Activated CD4-positive, alpha-beta T cell treated with anti-CD3 and anti-CD28 coated beads, Interleukin-2, amount 50 U/mL, for 1 hour (primary cell): ENCODE data around the gene C17orf50.
A peak's percentile ranks its signal among the peaks of the same experiment; 100 is the strongest.

Experiments
- DNase-seq: peaks from one replicate; pipeline ENCODE4 v3.0.0-alpha.2; 2020

The C17orf50 gene

DNA sequence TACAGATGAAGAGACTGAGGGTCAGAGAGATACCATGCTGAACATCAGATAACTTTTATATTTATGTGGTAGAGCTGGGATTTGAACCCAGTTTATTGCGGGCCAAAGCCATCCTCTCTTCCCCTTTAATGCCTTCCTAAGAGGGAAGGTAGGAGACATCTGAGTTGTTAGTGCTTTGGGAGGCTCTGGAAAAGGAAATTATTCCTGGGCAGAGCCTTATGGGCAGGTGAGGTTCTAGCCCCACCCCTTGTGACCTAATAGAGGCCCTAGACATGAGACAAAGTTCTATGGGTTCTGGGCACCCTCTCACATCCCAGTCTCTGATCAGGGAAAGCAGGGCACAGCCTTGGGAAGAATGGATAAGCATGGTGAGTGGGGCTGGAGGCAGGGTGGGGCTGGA, at the start of gene C17orf50:
C17orf50 (plus strand) TSS at position 301 of the 400 bp plus-strand sequence; CDS start at position 356, 55 bp downstream.
- no peak for DNase-seq

DNA sequence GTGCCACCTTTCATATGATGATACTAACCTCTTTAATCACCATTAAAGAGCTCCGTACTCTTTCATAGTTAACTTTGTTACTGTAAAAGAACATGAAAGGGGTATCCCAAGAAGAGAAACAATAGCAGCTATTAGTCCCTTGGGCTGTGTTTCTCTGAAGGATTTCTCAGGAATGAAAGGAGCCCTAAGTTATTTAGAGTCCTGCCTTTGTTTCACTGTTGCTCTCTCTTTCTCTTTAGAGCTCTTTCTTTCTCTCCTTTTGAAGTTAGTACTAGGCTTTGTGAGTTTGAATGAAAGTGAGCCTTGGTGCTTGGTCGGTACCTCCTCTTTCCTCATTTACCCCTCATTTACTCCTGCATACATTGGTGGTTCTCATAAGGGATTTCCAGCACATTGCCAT, 49.7 kb upstream of the C17orf50 start:
- DNase-seq = no peak

GRCh38 chr17:35713069-35713728, 47.5 kb upstream of the C17orf50 start:
- no peak for DNase-seq

- no peak for DNase-seq
These were observed 45.7 kb upstream of the C17orf50 start for GRCh38 chr17:35714988-35715387.

GRCh38 chr17:35715416-35715815, 45.3 kb upstream of the C17orf50 start:
- DNase-seq = no peak

GRCh38 chr17:35716173-35716572, 44.5 kb upstream of the C17orf50 start:
- DNase-seq = no peak

DNA sequence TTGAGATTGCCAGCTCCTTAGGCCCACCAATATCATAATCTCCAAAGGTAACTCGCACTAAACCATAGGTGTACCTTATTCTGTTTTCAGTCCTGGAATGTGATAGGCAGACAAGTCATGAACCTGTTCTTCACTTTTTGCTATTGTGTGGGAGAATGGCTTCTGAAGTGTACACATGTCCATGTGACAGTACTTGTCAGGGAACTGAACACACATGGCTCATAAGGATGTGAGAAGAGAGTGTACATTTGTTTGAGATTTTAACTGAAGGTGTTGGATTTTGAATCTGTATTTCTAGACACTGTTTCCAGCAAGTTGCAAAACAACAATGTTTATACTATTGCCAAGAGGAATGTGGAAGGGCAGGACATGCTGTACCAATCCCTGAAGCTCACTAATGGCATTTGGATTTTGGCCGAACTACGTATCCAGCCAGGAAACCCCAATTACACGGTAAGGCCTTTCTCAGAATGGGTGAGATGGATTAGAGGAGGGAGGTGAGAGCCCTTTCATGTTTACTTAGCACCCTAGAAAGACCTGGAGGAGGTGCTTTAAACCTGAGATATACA, 43.7 kb upstream of the C17orf50 start:
- no peak for DNase-seq

DNA sequence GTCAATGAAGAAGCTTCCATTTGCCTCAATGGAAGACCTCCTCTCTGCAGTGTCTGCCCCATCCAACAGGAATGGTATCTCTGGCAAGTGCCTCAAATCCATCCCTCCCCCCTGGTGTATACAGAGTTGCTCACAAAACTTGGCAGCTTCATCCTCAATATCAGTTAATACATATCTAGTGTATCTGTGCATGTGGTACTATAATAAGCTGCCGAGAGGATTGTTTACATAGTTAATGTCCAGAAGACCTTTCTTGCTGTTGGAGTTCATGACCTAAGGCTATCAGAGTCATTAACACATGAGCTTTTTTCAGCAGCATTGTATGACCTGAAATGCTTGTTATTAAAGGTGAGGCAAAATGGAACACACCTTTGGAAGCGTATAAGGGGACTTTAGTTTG, 43.2 kb upstream of the C17orf50 start:
- no peak for DNase-seq

DNA sequence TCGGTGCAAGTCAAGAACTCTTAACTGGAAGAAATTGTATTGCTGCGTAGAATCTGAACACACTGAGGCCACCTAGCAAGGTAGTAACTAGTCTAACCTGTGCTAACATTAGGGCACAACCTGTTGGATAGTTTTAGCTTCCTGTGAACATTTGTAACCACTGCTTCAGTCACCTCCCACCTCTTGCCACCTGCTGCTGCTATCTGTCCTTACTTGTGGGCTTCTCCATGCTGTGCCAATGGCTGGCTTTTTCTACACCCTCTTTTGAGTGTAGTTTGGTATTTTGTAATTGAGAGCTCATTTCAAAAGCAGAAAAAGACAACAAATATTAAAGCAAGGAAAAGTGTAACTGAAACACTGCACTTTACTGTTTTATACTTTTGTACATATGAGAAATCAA, 37.0 kb upstream of the C17orf50 start:
- no peak for DNase-seq

GRCh38 chr17:35725058-35725457, 35.6 kb upstream of the C17orf50 start:
- DNase-seq = no peak

- DNase-seq = no peak
These were observed 34.9 kb upstream of the C17orf50 start for GRCh38 chr17:35725802-35726126.

- DNase-seq = no peak
These were observed 34.3 kb upstream of the C17orf50 start for GRCh38 chr17:35726127-35726952.

DNA sequence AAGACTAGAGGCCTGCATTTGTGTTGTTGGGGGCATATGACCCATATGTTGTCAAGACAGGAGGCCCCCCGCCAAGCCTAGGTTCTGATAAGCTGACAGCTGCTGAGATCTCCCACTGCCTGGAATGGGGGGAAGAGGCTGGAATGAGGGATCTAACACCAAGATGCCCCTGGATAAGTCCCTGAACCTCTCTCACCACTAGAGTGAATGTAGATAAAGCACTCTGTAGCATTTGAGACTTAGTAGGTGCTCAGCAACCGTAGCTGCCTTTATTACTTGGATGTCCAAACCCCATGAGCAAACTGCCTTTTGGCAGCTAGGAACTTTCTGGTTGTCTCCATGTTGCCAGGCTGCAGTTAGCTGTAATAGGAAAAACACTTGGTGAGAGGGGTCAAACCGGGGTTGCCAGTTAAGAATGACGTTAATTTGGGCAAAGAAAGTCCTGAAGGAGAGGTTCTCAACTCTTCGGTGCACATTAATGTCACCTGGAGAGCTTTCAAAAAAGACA, 33.7 kb upstream of the C17orf50 start:
- DNase-seq = no peak

DNA sequence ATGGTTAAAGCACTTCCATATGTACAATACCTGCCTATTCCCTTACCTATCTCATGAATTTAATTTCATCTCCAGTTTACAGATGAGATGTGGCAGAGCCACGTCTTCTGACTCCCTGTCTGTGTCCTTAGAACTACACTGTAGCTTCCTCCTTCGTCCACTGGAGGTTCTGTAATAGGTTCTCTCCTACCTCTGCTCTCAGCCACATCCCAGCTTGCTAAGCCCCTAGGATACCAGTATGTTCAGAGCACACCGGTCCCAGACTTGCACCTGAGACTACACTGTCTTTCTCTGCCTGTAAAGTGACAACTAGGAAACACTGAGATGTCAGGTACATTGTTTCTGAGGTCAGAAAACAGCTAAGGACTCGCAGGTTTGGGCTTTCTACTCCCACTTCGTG, 33.1 kb upstream of the C17orf50 start:
- no peak for DNase-seq

- DNase-seq = no peak
These were observed 32.1 kb upstream of the C17orf50 start for GRCh38 chr17:35728551-35728950.

DNA sequence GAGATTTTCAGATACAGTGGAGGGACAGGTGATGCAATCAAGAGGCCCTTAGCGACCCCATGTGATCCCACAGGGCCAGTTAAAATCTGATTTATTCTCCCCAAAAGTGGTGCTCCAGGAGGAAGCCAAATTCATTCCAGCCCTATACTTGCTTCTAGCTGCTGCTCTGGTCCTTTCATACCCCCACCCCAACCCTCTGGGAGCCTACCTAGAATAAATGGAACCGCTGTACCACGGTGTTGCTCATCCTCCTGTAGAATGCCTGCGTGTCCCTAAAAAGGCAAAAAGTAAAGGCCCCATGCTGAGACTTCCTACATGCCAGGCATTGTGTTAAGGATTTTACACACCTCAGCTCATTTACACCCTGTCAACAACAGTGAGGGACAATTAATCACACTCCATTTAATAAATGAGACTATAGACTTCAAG, 31.3 kb upstream of the C17orf50 start:
- no peak for DNase-seq

- DNase-seq = no peak
These were observed 30.2 kb upstream of the C17orf50 start for GRCh38 chr17:35730400-35731005.

GRCh38 chr17:35731239-35731916, 29.3 kb upstream of the C17orf50 start, which contains the start of gene RASL10B:
Gene RASL10B, plus strand, starts transcription at chr17:35731639. Its CDS starts 3,546 bp downstream, at chr17:35735185.
- DNase-seq = peak; percentile 48

DNA sequence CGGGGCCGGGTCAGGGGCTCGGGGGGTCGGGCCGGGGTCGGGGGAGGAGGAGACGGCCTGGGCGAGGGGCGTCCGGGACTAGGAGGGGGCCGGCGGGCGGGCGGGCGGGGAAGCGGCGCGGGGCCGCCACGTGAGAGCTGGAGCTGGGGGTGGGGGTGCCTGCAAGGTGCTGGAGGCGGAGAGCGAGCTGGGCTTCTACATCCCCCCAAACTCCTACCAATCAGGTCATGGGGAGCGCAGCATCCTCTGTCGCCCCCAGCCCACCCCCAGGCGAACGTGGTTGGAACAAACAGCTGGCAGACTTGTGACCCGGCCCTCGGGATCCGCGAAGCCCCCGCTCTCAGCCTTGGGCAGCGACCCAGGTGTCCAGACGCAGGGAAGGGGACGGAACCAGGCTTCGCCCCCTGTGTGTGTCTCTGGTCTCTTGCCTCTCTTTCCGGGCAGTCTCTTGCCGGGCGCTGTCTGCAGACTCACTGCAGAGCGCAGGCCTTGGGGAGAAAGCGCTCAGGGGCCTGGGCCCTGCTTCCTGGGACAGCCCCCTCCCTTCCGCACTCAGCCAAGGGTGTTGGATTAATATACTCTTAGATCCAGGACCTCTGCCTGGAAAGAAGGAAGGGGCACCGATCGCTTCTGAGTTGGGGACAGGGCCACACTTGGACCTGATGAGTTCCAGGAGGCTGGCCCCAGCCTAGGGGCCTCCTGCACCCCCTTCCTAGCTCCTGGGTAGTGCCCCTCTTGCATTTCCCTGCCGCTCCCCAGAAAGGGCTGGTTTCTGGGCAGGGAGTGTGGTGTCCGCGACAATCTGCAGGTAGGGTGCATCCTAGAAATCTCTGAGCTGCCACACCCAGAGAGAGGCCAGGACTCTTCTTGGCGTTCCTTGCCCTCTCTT, 28.5 kb upstream of the C17orf50 start:
- DNase-seq = no peak

DNA sequence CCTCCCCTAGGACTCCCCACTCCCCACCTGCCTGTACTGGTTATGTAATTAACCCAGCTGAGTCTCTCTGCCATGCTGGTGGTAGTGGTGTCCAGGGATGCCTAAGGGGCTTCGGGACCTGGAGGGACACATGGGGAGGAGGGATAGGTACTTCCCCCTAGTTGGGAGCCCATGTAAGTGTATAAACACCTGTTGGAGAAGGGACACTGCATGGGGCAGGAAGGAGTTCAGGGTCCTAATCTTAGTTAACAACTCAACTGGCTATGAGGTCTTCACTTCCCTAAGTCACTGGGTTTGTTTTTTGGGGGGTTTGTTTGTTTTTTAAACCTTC, 27.9 kb upstream of the C17orf50 start:
- DNase-seq = no peak

- no peak for DNase-seq
These were observed 27.3 kb upstream of the C17orf50 start for GRCh38 chr17:35733366-35733765.

DNA sequence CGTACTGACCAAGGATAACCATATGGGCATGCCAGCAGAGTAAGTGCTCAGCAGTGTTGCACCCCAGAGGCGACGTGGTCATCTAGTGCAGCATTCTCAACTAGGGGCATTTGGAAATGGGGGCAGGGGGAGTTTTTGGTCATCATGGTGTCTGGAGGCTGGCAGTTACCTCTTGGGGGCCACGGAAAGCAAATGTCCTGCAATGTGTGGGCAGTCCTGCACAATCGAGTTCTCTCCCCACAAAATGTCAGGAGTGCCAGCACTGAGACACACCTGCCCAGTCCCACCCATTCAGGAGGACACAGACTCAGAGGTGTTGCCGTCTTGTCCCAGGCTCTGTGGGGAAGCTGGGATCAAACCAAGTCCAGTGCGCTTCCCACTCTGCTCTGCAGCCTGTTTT, 26.3 kb upstream of the C17orf50 start:
- no peak for DNase-seq
